NCI-H2171 (cell line): ENCODE results near the gene THBD.
"Not testable (repeated sequence)": the region's sequence is repeated elsewhere in the genome, so short reads cannot be mapped to it uniquely, and the experiment has no call there.

ENCODE experiments used
- DNase-seq: peaks from one replicate; lab custom pipeline; 2025; lab: John Stamatoyannopoulos, UW

Gene THBD

DNA sequence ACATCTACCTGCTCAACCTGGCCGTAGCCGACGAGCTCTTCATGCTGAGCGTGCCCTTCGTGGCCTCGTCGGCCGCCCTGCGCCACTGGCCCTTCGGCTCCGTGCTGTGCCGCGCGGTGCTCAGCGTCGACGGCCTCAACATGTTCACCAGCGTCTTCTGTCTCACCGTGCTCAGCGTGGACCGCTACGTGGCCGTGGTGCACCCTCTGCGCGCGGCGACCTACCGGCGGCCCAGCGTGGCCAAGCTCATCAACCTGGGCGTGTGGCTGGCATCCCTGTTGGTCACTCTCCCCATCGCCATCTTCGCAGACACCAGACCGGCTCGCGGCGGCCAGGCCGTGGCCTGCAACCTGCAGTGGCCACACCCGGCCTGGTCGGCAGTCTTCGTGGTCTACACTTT lies 13.7 kb downstream of the THBD start:
- DNase-seq: no peak

DNA sequence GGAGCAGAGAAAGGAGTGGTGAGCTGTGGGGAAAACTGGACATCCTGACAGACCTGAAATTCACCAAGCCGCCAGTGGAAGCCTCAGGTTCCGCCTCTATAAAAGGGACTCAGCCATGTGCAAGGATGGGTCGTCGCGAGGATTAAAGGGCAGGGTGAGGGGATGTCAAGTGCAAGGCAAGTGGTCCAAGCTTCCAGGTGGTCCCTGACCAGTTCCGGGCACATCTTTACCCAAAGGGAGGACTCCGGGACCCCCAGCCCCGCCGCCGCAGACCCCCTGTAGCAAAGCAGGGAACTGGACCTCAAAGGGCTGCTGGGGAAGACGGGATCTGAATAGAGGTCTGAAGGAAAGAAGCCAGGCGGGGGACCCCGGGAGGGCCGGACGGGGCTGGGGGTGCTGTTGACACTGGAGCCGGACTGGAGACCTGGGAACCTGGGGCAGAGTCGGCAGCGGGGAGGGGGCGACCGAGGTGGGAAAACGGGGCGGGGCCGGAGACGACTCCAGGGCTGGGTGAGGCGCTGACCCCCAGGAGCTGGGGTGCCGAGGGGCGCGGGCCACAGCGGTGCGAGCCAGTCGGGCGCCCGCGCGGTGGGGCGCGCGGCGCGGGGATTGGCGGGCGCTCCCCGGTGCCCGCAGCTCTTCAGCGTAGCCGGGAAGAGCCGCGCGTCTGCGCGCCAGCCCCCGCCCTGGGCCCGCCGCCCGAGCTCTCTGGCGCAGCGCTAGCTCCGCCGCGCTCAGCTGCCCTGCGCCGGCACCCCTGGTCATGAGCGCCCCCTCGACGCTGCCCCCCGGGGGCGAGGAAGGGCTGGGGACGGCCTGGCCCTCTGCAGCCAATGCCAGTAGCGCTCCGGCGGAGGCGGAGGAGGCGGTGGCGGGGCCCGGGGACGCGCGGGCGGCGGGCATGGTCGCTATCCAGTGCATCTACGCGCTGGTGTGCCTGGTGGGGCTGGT lies 14.5 kb downstream of the THBD start, which contains the start of gene SSTR4:
Gene SSTR4, plus strand, starts transcription at position 592 of the 951 bp plus-strand sequence. Its CDS starts 172 bp downstream, at position 764.
- no peak for DNase-seq

DNA sequence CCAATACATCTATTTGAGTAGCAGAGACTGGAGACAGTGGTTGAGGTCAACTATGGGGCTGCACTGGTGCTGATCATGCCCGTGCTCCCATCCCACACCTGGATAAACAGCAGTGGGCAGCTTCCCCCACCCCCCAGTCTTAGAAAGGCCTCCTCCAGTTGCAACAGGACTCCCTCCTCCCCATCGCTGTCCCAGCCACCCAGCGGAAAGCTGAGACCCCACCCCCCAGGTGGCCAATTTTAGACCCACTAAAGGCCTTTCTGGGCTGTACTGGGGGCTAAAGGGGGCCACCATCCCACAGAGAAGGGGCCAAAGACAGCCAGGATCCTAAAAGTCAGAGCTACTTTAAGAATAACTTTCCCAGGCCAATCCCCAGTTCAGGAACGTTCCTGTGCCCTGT lies 15.6 kb downstream of the THBD start:
- no peak for DNase-seq

DNA sequence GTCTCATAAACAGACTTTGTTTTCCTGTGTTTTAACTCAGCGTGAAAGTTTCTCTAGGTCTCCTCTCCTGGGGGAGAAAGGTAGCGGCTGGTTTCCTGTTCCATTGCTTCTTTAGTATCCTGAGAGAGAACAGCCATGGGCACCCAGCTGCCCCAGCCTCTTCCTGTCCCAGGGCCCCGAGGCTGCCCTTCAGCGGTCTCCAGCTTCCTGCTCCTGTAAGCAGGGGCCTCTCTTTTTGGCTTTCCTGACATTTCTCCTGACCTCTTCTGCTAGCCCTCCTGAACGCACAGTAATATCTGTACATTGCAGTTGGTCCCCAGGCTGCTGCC lies 16.8 kb downstream of the THBD start:
- DNase-seq: no peak

DNA sequence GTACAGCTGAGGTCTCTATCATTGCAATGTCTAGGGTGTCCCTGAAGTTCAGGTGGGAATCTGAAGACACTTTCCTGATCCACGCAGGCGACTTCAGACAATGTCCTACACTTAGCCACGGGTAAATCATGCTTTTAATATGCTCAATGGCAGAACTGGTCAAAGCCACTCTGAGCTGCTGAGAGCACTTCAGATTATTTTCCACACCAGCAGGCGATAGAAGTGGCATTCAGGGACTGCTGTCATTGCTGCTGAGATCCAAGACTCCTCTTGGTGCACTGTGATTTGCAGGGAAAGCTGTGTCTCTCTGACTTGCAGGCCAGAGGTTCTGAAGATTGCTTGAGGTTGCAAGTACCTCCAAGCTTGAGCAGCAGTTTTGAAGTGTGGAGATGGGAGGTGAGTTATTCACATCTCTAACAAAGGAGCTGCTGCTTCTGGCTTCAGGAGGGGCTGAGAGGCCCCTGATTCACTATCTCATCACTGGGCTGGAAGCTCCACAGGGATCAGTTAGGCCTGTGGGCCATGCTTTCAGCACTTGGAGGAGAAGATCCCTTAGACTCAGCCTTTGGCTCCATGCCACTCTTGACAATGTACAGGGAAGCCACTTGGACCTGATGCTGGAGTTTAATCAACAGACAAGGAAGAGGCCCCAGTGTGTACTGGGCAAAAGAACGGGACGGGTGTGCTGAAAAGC lies 17.3 kb downstream of the THBD start:
- no peak for DNase-seq

DNA sequence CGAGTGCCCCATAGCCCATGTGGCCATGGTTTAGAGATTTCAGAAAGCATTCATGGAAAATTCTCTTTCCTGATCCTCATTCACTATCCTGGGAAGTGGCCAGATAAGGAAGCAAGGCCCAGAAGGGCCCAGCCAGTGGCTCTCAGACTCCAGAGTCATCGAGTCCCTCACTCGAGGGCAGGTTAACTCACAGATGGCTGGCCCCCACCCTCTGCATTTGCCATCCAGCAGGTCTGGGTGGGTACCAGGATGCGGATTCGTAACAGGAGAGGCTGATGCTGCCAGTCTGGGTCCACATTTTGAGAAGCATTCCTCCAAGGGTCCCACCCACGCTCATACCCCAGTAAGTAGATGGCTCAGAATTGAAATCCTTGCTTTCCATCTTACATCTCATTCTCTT lies 18.1 kb downstream of the THBD start:
- no peak for DNase-seq

DNA sequence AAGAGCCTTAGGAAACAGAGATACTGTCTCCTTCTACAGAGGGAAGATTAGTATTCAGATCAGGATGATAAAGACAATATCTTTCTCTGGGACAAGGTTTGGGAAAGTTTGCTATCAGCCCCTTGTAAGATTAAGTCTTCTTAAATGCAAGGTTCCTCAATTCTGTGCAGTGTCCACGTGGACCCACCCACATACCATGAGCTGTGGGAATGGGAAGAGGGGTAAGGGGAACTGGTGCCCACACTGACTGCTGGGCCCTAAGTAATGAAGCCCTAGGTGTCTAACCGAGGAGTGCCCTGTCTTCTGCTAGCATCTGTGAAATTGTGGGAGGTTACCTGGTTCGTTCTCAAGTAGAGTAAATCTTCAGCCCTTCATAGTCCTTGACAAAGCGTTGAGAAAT lies 20.1 kb downstream of the THBD start:
- DNase-seq: no peak

DNA sequence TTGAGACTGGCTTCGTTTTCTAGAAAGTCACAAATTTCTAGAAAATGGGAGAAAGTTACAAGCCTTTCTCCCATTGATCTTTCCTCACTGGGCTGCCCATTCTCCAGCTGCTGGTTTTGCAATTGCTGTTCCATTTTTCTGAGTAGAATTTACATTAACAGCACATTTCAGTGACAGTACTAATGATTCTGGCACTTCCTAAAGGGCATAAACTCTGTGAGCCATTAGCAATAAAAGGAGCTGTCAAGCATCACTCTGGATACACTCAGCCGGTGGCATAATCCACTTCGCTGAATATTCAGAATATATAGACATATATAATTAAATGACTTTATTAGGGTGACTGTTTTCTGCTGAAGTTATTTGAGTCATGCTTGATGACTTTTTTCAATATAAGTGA lies 21.1 kb downstream of the THBD start:
- DNase-seq: no peak

DNA sequence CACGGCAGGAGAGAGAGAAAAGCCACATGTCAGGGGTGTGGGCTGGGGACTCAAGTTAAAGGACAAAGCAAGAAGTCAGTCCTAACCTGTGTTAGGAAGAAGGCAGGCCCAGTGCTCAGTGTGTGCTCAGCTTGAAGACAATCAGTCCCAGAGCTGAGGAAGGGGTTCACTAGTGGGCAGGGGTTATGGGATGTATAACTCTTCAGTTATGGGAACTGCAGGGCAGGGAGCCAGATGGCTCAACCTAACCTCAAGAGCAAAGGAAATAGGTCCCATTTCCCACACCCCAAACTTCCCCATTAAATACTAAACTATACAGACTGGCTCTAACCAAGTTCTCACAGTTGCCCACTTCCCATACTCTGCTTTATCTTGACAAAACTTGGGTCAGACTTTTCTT lies 21.8 kb downstream of the THBD start:
- no peak for DNase-seq

DNA sequence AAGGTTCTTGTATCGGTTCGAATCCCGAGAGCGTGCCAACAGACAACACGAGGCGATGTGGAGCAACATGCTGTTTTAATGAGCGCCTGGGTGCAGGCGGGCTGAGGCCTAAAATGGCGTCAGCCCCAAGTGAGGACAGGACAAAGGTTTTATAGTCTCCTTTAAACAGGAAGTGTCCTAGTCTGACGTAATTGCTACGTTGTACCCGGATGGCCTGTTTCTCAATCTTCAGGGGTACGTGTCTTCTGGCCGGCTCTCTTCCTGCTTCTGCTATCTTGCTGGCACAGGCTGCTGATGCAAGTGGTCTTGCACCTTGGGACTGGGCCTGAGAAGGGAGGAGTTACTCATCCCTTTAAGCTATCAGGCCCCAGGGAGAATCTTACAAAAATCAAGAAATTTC lies 24.0 kb downstream of the THBD start:
- DNase-seq: not testable (repeated sequence)

DNA sequence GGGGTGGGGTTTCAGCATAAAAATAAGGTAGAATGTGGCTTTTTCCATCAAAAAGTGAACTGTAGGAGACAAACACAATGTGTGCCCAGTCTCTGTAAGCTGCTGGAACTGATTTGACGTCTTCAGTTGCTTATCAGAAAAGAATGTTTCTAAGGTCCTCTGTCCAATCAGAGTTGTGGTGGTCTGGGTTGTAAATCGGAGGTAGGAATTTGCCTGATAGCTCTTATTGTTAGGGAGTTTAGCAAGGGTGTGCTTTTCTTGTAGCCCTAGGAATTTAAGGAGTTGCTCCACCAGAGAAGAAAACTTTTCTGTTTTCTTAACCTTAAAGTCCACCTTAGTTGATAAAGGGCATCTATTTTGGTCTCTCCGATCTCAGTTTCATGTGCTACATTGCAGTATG lies 24.8 kb downstream of the THBD start:
- no peak for DNase-seq

DNA sequence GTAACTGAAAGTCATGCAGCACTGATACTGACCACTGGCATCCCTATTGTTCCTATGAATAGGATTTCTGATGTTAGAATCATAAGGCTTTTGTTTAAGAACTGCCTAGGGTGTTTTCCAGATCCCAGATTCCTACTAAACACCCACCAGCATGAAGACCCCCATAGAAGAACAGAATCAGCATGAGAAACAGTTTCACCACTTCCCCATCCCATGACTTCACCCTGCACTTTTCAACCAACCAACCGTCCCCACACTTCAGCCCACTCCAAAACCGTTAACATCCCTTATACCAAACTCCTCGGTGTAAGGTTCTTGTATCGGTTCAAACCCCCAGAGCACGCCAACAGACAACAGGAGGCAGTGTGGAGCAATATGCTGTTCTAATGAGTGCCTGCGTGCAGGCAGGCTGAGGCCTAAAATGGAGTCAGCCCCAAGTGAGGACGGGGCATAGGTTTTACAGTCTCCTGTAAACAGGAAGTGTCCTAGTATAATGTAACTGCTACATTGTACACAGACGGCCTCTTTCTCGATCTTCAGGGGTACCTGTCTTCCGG lies 25.8 kb downstream of the THBD start:
- no peak for DNase-seq

DNA sequence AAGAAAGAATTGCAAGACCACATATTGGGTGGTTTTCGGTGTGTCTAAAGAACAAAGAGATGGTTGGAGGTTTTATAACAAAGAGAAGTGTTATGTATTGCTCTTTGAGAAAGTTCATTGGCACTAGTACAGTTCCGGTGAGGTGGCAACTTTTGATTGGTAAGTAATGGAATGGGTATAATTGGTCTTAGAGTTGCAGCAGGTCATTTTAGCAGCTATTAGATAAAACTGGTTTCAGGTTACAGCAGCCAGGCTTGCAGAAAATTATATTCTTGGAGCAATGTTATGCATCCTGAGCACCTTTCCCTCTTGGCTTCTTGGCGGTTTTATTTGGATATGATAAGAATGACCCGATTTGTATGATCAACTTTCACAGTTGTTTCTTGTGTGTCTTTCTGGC lies 26.6 kb downstream of the THBD start:
- no peak for DNase-seq

DNA sequence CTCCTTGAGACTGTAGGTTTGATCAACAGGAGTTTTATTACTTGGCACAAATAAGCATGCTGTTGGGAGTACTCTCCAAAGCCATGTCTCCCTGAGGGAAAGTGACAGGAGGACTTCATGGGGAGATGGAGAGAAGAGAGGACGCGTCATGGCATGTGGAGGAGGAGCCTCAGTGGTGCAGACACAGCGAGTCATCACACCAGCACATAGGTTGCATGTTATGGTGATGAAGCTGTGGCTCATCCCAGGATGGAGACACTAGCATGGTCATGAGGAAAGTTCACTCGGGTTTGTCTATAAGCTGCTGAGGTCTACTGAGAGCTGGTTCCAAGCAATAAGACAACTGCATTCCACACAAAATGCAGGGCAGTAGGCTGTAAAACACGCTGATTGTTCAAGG lies 27.5 kb downstream of the THBD start:
- no peak for DNase-seq

DNA sequence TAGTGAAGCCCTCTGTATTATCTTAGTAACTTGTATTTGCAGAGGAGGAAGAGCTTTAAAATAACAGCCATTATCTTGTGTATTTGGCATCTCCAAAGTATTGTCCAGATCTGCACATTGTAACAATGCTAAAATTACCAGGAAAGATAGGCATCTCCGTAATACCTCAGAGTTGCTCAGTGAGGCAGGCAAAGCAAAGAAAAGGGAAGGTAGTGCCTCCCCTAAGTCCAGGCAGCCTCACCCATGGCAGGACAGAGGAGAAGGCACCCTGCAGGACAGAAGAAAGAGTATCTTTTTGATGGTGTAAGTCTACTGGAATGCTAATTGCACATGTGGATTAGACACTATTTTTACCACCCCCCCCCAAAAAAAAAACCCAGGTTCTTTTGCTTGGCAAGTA lies 27.9 kb downstream of the THBD start:
- no peak for DNase-seq

DNA sequence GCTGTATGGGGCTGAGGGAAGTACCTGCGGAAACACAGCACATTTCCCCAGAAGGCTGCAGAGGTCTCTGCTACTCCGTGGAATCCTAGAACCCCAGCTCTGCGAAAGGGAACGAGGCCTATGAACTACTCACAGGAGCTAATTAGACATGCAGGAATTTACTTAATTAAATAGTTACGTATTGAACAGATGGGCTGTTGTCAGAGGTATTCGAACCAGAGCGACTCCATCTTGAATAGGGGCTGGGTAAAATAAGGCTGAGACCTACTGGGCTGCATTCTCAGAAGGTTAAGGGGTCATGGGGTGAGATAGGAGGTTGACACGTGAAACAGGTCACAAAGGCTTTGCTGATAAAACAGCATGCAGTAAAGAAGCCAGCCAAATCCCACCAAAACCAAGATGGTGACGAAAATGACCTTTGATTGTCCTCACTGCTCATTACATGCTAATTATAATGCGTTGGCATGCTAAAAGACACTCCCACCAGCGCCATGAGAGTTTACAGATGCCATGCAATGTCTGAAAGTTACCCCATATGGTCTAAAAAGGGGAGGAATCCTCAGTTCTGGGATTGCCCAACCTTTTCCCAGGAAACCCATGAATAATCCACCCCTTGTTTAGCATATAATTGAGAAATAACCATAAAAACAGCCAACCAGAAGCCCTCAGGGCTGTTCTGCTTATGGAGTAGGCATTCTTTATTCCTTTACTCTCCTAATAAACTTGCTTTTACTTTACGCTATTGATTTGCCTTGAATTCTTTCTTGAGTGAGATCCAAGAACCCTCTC lies 29.0 kb downstream of the THBD start:
- DNase-seq: no peak

DNA sequence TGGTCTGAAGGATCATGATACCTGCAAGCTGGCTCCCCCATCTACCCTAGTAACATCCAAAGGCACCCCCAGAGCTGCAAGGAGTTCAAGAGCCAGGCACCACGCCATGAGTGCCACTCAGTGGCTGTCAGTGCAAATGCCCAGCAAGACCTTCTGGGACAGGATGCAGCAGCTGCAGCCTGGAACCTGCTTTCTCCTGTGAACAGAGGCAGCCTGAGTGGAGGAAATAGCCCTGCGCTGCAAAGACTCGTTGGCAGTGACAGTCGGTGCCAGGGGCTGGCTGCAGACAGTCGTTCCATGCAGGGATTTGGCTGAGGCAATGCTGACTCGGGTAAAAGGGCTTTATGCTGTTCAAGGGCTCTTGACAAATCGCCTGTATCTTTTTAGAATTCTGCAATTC lies 30.1 kb downstream of the THBD start:
- no peak for DNase-seq

DNA sequence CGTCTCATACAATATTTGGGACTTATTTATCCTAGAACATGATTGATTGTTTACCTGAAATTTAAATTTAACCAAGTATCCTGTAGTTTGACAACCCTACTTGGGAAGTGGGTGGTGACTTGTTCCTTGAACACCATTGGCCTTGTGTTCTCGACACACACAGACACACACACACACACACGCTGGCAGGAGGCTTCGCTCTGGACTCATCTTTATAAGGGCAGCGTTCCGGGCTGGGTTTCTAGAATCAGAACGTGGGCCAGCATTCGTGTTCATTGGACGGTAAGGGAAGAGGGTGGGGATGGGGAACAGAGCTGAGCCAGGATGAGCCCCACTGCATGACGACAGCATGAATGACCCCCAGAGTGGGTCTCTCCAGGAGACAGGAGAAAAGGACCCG lies 30.5 kb downstream of the THBD start:
- no peak for DNase-seq

DNA sequence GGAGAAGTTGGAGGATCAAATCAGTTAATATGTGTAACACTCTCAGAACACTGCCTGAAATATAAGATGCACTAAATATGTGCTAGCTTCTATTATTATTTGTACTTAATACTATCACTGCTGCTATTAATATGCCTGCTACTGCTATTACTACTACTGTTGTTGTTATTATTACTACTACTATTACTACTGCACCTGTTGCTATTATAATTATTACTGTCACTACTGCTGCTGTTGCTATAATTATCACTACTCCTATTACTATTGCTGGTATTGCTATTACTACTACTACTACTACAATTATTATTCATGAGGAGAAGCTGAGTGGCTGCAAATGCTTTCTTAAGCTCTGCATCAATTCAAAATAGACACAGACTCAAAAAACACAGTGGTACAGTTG lies 31.0 kb downstream of the THBD start:
- DNase-seq: no peak

DNA sequence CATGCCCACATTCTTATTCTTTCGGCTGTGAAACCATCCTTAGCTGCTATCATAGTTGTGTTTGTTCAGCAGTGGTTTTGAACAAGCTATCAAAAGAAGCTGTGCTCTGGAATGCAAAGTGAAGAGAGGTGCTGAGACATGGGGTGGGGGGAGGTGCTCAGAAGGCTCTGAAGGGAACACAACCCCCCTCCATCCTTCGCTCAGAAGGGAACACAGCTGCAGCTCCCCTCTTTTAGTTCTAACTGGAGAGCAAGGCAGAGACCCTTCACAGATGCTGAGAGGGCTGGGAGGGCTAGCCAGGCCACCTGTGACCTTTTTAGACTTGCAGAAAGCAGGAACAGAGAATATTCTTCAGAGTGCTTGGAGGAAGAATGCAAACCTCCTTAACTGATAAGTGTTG lies 32.0 kb downstream of the THBD start:
- no peak for DNase-seq

DNA sequence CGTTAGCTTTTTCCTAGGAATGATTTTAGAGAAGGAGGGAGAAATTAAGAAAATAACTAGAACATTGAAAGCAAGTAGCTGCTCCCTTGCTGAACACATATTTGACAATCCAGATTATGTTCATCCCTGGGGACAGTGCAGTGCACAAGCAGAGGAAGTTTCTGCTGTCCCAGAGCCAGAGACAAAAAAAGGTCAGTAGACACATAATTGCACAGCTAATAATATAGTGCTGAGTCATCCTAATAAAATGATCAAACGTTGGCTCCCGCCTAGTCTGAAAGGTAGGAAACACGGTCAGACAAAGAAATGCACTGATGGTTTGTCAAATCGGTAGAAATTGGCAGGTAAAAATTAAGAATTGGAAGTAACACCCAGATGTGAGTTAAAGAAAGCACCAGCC lies 36.0 kb downstream of the THBD start:
- DNase-seq: no peak

DNA sequence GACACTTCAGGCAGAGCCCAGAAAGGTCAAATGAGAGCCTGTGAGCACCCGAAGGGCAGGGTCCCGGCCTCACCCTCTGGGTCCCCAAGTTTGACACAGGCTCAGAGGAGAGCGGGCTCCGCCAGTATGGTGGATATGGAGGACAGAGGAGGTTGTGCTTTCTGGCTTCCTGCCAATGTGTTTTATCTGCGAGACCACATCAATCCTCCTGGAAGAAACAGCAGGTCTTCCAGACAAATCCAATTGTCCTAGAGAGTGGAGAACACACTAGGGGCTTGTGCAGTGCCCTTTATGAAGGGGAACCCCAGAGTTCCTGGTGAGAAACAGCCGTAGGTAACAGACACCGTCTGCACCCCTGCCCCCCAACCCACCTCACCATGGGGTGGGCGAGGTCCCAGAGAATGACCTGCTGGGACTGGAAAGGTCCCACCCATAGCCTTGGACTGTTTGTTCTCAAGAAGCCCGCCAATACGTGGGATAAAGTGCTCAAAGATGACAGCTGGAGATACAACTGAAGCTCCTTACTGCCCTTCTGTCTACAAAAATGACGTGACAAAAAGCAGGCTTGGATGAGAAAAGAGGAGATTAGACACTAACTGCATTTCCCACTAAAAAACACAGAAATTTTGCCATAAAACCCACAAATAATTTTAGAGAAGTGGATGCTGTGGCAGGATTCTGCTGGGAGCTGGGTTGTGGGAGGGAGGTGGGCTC lies 38.3 kb downstream of the THBD start:
- DNase-seq: no peak
